HepG2 (cell line): ENCODE results near the gene KRTAP5-1. TPM values are rescaled to one million over a fixed set of nuclear protein-coding genes. Genes with fewer than 3 reads are reported as not detected.

Experiments used
- ATAC-seq: fragments of 200-7000 bp; cut with Tn5 transposase; 3 replicates; pipeline ENCODE4 v1.9.1; 2020; ENCODE audit warnings: mild to moderate bottlenecking, moderate library complexity
- BruUV-seq: library from RNA; stranded (reverse); fragments of 400-500 nt; replicated peaks from 2 replicates; lab custom pipeline; 2021; lab: Mats Ljungman, UMichigan
- CTCF ChIA-PET: fragments of 300-600 bp; formaldehyde crosslinking; extraction: SDS; loops from one replicate; lab custom pipeline; 2021; ENCODE audit warnings: low total read pairs, inconsistent platforms, low intra/inter-chr PET ratio; lab: Yijun Ruan, JAX
- POLR2A ChIA-PET: fragments of 350-600 bp; sonication (Branson Sonifier 250); formaldehyde crosslinking; loops from one replicate; lab custom pipeline; 2020; ENCODE audit warnings: antibody characterized with exemption, inconsistent platforms; lab: Yijun Ruan, JAX
- DNase-seq: peaks from one replicate; pipeline ENCODE4 v3.0.0-alpha.2; 2015; ENCODE audit warnings: low spot score
- FAIRE-seq: peaks from 3 replicates; lab custom pipeline; 2011; peaks lifted over from hg19 to GRCh38; lab: Jason Lieb, UNC
- H2AFZ ChIP-seq: one replicate; pipeline ENCODE4 v1.6.1; 2011; ENCODE audit warnings: low read length, inconsistent platforms
- H3K27ac ChIP-seq: fragments of 300-600 bp; 3 replicates; pipeline ENCODE4 v1.8.0; 2011; ENCODE audit warnings: mixed run types, mild to moderate bottlenecking, mixed read lengths, low read length, inconsistent platforms; ENCODE audit not compliant: insufficient read depth; ENCODE audit errors: extremely low read length
- H3K27me3 ChIP-seq, 2 experiments: fragments of 200-600 bp in 1 of 2; 2 replicates in 1 of 2; 3 replicates in 1 of 2; pipeline versions ENCODE4 v1.6.0 to v1.8.0; 2011; ENCODE audit warnings: low read length in 2 of 2, mild to moderate bottlenecking in 2 of 2, moderate library complexity in 2 of 2, inconsistent platforms in 1 of 2; ENCODE audit not compliant: insufficient read depth in 2 of 2, control insufficient read depth in 1 of 2
- H3K36me3 ChIP-seq, 2 experiments: fragments of 200-600 bp in 1 of 2; replicated peaks in 1 of 2; 2 replicates in 1 of 2; 3 replicates in 1 of 2; pipeline versions ENCODE4 v1.5.1 to v1.8.0; 2011; ENCODE audit warnings: low read length in 2 of 2, inconsistent platforms in 1 of 2; ENCODE audit not compliant: insufficient read depth in 2 of 2, control insufficient read depth in 1 of 2
- H3K4me1 ChIP-seq: 2 replicates; pipeline ENCODE4 v1.5.1; 2012; ENCODE audit warnings: low read length, inconsistent platforms; ENCODE audit not compliant: insufficient read depth
- H3K4me2 ChIP-seq: 2 replicates; pipeline ENCODE4 v1.6.0; 2011; ENCODE audit warnings: low read depth, low read length, inconsistent platforms
- H3K4me3 ChIP-seq, 3 experiments: fragments of 200-600 bp in 1 of 3; sonication (generic), shearing (Covaris generic) in 1 of 3; replicated peaks in 1 of 3; 2 replicates each; pipeline ENCODE4 v1.5.1; 2011 to 2016; ENCODE audit warnings: low read length in 3 of 3, inconsistent platforms in 2 of 3, low read depth in 2 of 3, mild to moderate bottlenecking in 2 of 3, control low read depth in 1 of 3, mixed read lengths in 1 of 3; ENCODE audit not compliant: insufficient read depth in 1 of 3
- H3K79me2 ChIP-seq: one replicate; pipeline ENCODE4 v1.6.1; 2011; ENCODE audit warnings: low read length, inconsistent platforms; ENCODE audit not compliant: insufficient read depth
- H3K9ac ChIP-seq: 2 replicates; pipeline ENCODE4 v1.6.0; 2011; ENCODE audit warnings: mild to moderate bottlenecking, low read depth, low read length, inconsistent platforms; ENCODE audit not compliant: insufficient read depth
- H3K9me3 ChIP-seq: 2 replicates; pipeline ENCODE4 v1.5.1; 2012; ENCODE audit warnings: mild to moderate bottlenecking, low read length
- H4K20me1 ChIP-seq: 2 replicates; pipeline ENCODE4 v1.6.0; 2011; ENCODE audit warnings: inconsistent platforms, mild to moderate bottlenecking, low read length, moderate library complexity; ENCODE audit not compliant: insufficient read depth
- ARNTL ChIP-seq: sonication (generic); formaldehyde crosslinking; IDR thresholded peaks from 2 replicates; pipeline ENCODE4 v1.4.0; 2020; ENCODE audit warnings: mild to moderate bottlenecking, missing genetic modification reagents
- ASH2L ChIP-seq: fragments of 300-600, 200-600 bp; sonication (generic); IDR thresholded peaks from 2 replicates; pipeline ENCODE4 v1.7.0; 2017; ENCODE audit warnings: low read depth, mild to moderate bottlenecking, moderate library complexity, mixed read lengths, low read length; ENCODE audit not compliant: insufficient read length
- ATF4 ChIP-seq, 2 experiments: fragments of 450-650 bp in 1 of 2; sonication (generic) in 1 of 2; formaldehyde crosslinking; IDR thresholded peaks; 2 replicates each; pipeline versions ENCODE4 v1.5.0 to v1.8.0; 2020 to 2022; ENCODE audit warnings: mild to moderate bottlenecking in 1 of 2, missing genetic modification reagents in 1 of 2
- CEBPG ChIP-seq: IDR thresholded peaks from 2 replicates; pipeline ENCODE4 v1.6.1; 2016
- ELF1 ChIP-seq: sonication (generic); formaldehyde crosslinking; IDR thresholded peaks from 2 replicates; pipeline ENCODE4 v1.4.0; 2020; ENCODE audit warnings: missing genetic modification reagents
- FIP1L1 ChIP-seq: fragments of 200-400 bp; formaldehyde crosslinking; IDR thresholded peaks from 2 replicates; pipeline ENCODE4 v1.6.1; 2018; ENCODE audit warnings: low read depth, mild to moderate bottlenecking, low read length, moderate library complexity, borderline replicate concordance; ENCODE audit not compliant: insufficient read depth
- HDAC2 ChIP-seq: sonication (generic); formaldehyde crosslinking; IDR thresholded peaks from 2 replicates; pipeline ENCODE4 v1.4.0; 2020; ENCODE audit warnings: missing genetic modification reagents
- HMG20B ChIP-seq: conservative IDR thresholded peaks from 2 replicates; pipeline ENCODE4 v1.6.1; 2016; ENCODE audit warnings: missing genetic modification reagents, missing compliant biosample characterization
- KDM4B ChIP-seq: sonication (generic); formaldehyde crosslinking; IDR thresholded peaks from 2 replicates; pipeline ENCODE4 v1.4.0; 2020; ENCODE audit warnings: missing genetic modification reagents
- KDM5B ChIP-seq: sonication (generic); formaldehyde crosslinking; IDR thresholded peaks from 2 replicates; pipeline ENCODE4 v1.4.0; 2020; ENCODE audit warnings: missing genetic modification reagents, mild to moderate bottlenecking, borderline replicate concordance
- MAX ChIP-seq: IDR thresholded peaks from 2 replicates; pipeline ENCODE4 v1.6.1; 2012; ENCODE audit warnings: inconsistent platforms
- MXI1 ChIP-seq: IDR thresholded peaks from 3 replicates; pipeline ENCODE4 v1.6.1; 2012; ENCODE audit warnings: low read depth, low read length, inconsistent platforms, borderline replicate concordance
- NPAS2 ChIP-seq: sonication (generic); formaldehyde crosslinking; IDR thresholded peaks from 2 replicates; pipeline ENCODE4 v1.8.0; 2022; ENCODE audit warnings: mild to moderate bottlenecking, missing genetic modification reagents, borderline replicate concordance
- ZFP36L1 ChIP-seq: sonication (generic); formaldehyde crosslinking; IDR thresholded peaks from 2 replicates; pipeline ENCODE4 v1.8.0; 2022; ENCODE audit warnings: mild to moderate bottlenecking, missing genetic modification reagents, moderate library complexity
- ZNF292 ChIP-seq: sonication (generic); formaldehyde crosslinking; IDR thresholded peaks from 2 replicates; pipeline ENCODE4 v1.8.1; 2022; ENCODE audit warnings: mild to moderate bottlenecking, low read depth, missing genetic modification reagents, borderline replicate concordance
- ZNF710 ChIP-seq: sonication (generic); formaldehyde crosslinking; IDR thresholded peaks from 2 replicates; pipeline ENCODE4 v1.5.0; 2020; ENCODE audit warnings: mild to moderate bottlenecking, missing genetic modification reagents, borderline replicate concordance
- ZNF777 ChIP-seq: sonication (generic); formaldehyde crosslinking; IDR thresholded peaks from 2 replicates; pipeline ENCODE4 v1.4.0; 2020; ENCODE audit warnings: missing genetic modification reagents
- WGBS: methylation state at CpG from one replicate; pipeline ENCODE4 v1.1.6; 2017; ENCODE audit warnings: low lambda C conversion rate; 5-methylcytosine and 5-hydroxymethylcytosine counted together
- in situ Hi-C: cut with HindIII; loops from 2 replicates; pipeline ENCODE4 v1.10.0; 2017; ENCODE audit warnings: low pct_unique_long_range_greater_than_20kb; ENCODE audit not compliant: extremely low pct_ligation_motif_present
- intact Hi-C: fragments of 100-400 bp; cut with micrococcal nuclease; formaldehyde crosslinking; loops from one replicate; pipeline ENCODE4 v1.10.0; 2022; ENCODE audit not compliant: unreplicated experiment
- polyA plus RNA-seq, 8 experiments: library from polyadenylated mRNA; depleted of rRNA in 3 of 8; stranded (reverse) in 7 of 8; unstranded in 1 of 8; fragments of >200 nt; fragmentation: Illumina TruSeq in 4 of 8; extraction: Trizol in 4 of 8; gene quantifications; 2 replicates each; pipeline versions ENCODE4 v1.2.1 to v1.2.3, GENCODE V29; 2011 to 2016; ENCODE audit warnings: low read depth in 4 of 8, missing spikeins in 1 of 8, mixed read lengths in 1 of 8; ENCODE audit not compliant: insufficient read depth in 1 of 8
- total RNA-seq, 5 experiments: library from RNA; depleted of rRNA; stranded (reverse); fragments of >200 nt; fragmentation: Illumina TruSeq; extraction: Trizol; gene quantifications; 2 replicates each; pipeline ENCODE4 v1.2.3, GENCODE V29; 2016; ENCODE audit warnings: low read depth in 1 of 5

KRTAP5-1 gene
- total and polyA plus RNA-seq, 2 of the 13 experiments (the other 11 are each of a cell fraction or from before 2014, with no cell fraction given), result not detected

GRCh38 chr11:1549338-1550330 is 35.4 kb downstream of the KRTAP5-1 start (continued):
- TF ChIP-seq MAX, result peak; percentile 33; the same call in 1 of the 2 replicates
- TF ChIP-seq ELF1 (CRISPR knock-in tag), result 0 out of 2 replicates have a peak, but pooled peaks have one; percentile 13
- TF ChIP-seq, all 625 proteins: peak for 13

- CTCF ChIA-PET, result no interaction called here
- FAIRE-seq (no peak), DNase-seq (no peak), ATAC-seq (no peak; the same call in 2 of the 3 replicates)
- Histone ChIP-seq H3K36me3 (no peaks in the 10 kb centered on the region), H3K27ac (no peak overlapping the region), H3K4me2 (no peak overlapping the region; the same call in 1 of the 2 replicates), H3K79me2 (no peaks in the 10 kb centered on the region), H4K20me1 (no peaks in the 10 kb centered on the region), H3K27me3 (peaks cover 27 to 57% of the 10 kb centered on the region in 2 experiments; a peak in 4 of 5 replicates), H3K4me1 (peaks cover 6% of the 10 kb centered on the region), H3K4me3 (peak overlapping the region in 1 of 3 experiments; percentile 28; a peak in 1 of 6 replicates), H2AFZ (no peak overlapping the region), H3K9ac (no peak overlapping the region), H3K9me3 (no peaks in the 10 kb centered on the region)
- intact Hi-C loops, result loop anchor here (5.0 kb wide), 1 partner anchor 79 kb away; the partner anchor contains the start of gene KRTAP5-5
- in situ Hi-C loops, result no loop called here
- BruUV-seq, result no TSS peak
- POLR2A ChIA-PET, result interaction anchor here (0.7 kb wide), 1 partner anchor 25 kb away, joined by 3 read pairs; no protein-coding TSS in a partner anchor
- WGBS, result 18% methylated on average over 16 of the region's 34 CpGs
- no peak for TF ChIP-seq ZNF292 (CRISPR knock-in tag)
- TF ChIP-seq ZNF777 (CRISPR knock-in tag), result no peak
- TF ChIP-seq ZNF710 (CRISPR knock-in tag), result no peak
- no peak for TF ChIP-seq KDM5B (CRISPR knock-in tag)
- TF ChIP-seq FIP1L1, result no peak
- TF ChIP-seq NPAS2 (CRISPR knock-in tag), result no peak
- no peak for TF ChIP-seq ARNTL (CRISPR knock-in tag)
- TF ChIP-seq KDM4B (CRISPR knock-in tag), result no peak
- 0 out of 2 replicates have a peak, but pooled peaks have one; percentile 7 for TF ChIP-seq CEBPG (CRISPR knock-in tag)
- no peak for TF ChIP-seq ASH2L
- no peak for TF ChIP-seq HDAC2 (CRISPR knock-in tag)
- TF ChIP-seq ZFP36L1 (CRISPR knock-in tag), result no peak
- no peak for TF ChIP-seq HMG20B (CRISPR knock-in tag)
- peak in 1 of 2 experiments; percentile 82; a peak in 2 of 4 replicates for TF ChIP-seq ATF4 (CRISPR knock-in tag; IDR thresholded peaks at IDR 0.05)
- no peak for TF ChIP-seq MXI1
Observed at GRCh38 chr11:1548221-1549070, 36.6 kb downstream of the KRTAP5-1 start.
